GM13976 (cell line): ENCODE measurements around the gene ANKUB1.

Experiments
- DNase-seq: peaks from one replicate; pipeline ENCODE4 v3.0.0; 2012; ENCODE audit warnings: low spot score
- in situ Hi-C: fragments of 300-500 bp; cut with MboI; formaldehyde crosslinking; loops from one replicate; pipeline ENCODE4 v1.12.0; 2022; ENCODE audit warnings: low sequenced_read_pairs, mixed read lengths, inconsistent platforms; ENCODE audit not compliant: unreplicated experiment
- TF ChIP-seq, protein P1 (sequence below): IDR thresholded peaks from 2 replicates; pipeline ENCODE4 v1.5.1; 2012; ENCODE audit warnings: borderline replicate concordance, mild to moderate bottlenecking; ENCODE audit not compliant: insufficient read depth; ENCODE audit errors: extremely low read depth, missing control alignments, control extremely low read depth

The ANKUB1 gene

DNA sequence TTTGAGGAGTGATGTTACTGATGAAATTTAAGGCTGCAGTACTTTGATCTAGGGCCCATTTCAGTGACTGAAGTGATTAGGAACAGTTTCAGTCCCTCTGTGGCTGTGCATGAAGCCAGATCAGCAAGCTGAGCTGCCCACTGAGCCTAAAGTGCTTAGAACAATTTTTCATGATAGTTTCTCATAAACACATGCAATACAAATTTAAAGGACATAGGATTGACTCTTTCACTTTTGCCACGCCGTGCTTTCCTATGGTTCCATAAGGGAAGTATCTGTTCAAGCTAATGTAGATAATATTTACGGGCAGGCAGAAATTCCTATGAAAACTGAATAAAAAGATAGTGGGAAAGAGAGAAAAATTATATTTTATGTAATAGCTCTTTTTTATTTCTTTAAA is 10.6 kb downstream of the ANKUB1 start:
- in situ Hi-C loops, result no loop called here
- TF ChIP-seq, protein P1, sequence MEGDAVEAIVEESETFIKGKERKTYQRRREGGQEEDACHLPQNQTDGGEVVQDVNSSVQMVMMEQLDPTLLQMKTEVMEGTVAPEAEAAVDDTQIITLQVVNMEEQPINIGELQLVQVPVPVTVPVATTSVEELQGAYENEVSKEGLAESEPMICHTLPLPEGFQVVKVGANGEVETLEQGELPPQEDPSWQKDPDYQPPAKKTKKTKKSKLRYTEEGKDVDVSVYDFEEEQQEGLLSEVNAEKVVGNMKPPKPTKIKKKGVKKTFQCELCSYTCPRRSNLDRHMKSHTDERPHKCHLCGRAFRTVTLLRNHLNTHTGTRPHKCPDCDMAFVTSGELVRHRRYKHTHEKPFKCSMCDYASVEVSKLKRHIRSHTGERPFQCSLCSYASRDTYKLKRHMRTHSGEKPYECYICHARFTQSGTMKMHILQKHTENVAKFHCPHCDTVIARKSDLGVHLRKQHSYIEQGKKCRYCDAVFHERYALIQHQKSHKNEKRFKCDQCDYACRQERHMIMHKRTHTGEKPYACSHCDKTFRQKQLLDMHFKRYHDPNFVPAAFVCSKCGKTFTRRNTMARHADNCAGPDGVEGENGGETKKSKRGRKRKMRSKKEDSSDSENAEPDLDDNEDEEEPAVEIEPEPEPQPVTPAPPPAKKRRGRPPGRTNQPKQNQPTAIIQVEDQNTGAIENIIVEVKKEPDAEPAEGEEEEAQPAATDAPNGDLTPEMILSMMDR, result no peak
- DNase-seq, result no peak

DNA sequence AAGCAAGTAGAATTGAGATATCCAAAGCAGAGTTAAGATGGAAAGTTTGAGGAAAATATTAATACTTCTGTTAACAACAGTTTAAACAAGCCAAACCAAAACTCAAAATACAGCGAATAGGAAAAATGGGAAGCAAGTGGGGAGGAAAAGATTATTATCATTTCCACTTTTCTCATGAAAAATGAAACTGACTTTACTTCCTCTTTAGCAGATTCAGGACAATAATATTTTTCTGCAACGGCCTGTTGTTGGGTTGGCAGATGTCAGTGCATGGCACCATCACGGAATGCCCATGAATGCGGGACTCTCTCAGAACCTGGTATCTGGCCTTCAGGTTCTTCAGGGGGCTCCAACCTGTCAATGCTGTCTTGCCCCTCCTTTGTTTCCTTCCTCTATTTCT is 11.1 kb downstream of the ANKUB1 start:
- TF ChIP-seq, protein P1, result no peak
- DNase-seq, result no peak
- in situ Hi-C loops, result no loop called here

DNA sequence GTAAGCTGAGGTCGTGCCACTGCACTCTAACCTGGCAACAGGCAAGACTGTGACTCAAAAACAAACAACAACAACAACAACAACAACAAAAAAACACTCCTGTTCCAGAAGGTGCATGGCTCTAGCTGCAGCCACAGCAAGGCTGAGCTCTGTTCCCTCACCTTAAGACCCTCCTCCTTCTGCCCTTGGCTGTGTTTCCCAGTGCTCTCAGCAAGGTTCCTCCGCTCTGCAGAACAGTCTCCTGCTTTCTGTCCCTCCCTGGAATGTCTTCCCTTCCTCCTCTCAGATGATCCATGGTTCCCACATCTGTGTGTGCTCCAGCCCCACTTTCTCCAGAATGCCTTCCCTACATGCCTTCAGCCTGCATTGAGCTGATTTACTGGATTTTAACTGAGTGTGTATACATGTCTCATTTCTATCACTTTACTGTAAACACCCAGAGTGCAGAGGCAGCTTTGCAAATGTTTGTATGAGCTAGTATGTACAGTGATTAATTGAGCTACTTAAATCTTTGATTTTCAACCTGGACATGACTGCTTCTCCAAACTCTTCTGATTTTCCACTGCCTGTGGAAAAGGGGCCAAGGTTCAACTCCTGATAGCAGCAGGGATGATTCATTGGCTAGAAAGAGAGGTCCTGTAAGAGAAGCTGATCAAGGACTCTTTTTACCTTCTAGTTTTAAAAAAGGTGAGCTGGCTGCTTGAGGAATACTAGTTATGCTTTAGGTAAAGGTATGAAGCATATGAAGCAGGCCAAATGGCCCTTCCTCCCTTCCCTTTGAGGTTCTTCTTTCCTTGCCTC is 14.7 kb downstream of the ANKUB1 start:
- in situ Hi-C loops, result no loop called here
- TF ChIP-seq, protein P1, result no peak
- no peak for DNase-seq

DNA sequence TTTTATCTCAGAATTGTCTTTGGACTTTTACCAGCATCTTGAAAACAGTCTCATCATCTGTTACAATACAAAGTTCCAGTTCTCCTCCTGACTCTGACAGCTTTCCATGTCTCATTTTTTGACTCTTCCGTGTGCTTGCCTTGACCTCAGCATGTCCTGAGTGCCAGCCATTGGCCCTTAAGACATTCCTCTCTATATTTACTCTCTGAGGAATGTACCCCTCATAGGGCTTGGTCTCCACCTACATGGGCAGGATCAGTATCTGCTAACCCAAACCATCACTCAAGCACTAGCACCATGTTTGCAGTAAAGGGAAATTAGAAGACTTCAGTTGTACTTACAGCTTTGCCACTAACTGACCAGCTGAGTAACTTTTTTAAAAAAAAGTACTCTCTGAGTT is 16.2 kb downstream of the ANKUB1 start:
- DNase-seq, result no peak
- in situ Hi-C loops, result no loop called here

DNA sequence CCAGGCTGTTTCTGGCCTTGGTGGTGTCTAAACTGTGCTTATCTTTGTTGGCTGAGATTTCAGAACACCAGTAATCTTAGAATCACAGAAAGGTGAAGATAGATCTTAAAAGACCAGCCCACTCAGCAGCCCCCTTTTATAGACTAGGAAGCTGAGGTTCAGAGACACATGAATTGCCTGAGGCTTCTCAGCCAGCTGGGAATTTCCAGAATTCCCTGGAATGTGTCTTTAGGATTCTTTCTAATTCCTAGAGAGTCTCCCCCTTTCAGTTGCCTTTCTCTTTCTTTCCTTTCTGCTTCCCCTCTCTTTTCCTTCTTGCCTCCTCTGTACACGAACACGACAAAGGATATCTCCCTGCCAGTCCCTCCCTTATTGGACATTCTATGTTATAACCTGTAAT is 19.5 kb downstream of the ANKUB1 start:
- TF ChIP-seq, protein P1, result no peak
- in situ Hi-C loops, result no loop called here
- no peak for DNase-seq

More for the DNA sequence above, 16.2 kb downstream of the ANKUB1 start:
- TF ChIP-seq, protein P1, result no peak

DNA sequence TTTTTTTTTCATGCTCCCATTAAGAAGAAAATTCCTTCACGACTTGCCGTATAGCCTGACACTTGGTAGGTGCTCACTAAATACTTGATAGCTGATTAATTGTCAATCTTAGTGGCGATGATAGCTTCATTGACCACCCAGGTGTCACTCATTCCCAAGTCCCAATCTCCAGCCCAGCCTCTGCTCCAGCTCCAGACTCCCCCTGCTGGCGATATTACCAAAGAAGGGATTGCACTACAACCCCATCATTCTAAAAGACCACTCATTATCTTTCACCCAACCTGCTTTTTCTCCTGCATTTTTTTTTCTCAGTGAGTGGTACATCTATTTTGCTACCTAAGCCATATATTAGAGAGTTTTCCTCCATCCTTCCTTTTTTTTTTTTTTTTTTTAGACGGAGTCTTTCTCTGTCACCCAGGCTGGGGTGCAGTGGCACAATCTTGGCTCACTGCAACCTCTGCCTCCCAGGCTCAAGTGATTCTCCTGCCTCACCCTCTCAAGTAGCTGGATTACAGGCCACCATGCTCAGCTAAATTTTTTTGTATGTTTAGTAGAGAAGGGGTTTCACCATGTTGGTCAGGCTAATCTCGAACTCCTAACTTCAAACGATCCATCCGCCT is 20.6 kb downstream of the ANKUB1 start:
- DNase-seq, result peak; percentile 50
- TF ChIP-seq, protein P1, result peak; percentile 71
- in situ Hi-C loops, result no loop called here
